LNCaP clone FGC (cell line): ENCODE results near the gene IPO4.

Experiments used
- DNase-seq: peaks from one replicate; pipeline ENCODE4 v3.0.0-alpha.2; 2011; ENCODE audit warnings: low read depth
- H3K4me3 ChIP-seq: 2 replicates; pipeline ENCODE4 v1.5.1; 2011; ENCODE audit warnings: mild to moderate bottlenecking, low read depth, low read length, control low read depth
- CTCF ChIP-seq: IDR thresholded peaks from 2 replicates; pipeline ENCODE4 v1.5.1; 2012; ENCODE audit warnings: mild to moderate bottlenecking; ENCODE audit not compliant: control insufficient read depth, insufficient read depth; ENCODE audit errors: extremely low read depth

The IPO4 gene

DNA sequence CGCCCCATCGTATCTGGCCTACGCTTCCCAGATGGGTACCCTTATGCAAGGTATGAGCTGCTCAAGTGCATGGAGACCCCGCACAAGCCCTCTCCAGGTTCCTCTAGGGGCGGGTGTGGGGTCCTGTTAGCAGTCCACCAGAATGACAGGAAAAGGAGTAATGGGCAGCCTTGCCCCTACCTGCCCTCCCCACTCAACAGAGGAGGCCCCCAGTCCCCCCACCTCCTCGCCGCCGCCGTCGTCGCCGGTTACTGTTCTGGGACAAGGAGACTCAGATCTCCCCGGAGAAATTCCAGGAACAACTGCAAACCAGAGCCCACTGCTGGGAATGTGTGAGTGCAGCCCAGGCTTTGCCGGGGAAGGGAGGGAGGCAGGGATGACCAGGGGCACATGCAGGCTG is 10.7 kb downstream of the IPO4 start:
- no peak for DNase-seq
- no peak overlapping the region for H3K4me3 ChIP-seq
- no peak for TF ChIP-seq CTCF

GRCh38 chr14:24177041-24177825 is 11.4 kb downstream of the IPO4 start:
- TF ChIP-seq CTCF = no peak
- DNase-seq = no peak
- H3K4me3 ChIP-seq = no peak overlapping the region

DNA sequence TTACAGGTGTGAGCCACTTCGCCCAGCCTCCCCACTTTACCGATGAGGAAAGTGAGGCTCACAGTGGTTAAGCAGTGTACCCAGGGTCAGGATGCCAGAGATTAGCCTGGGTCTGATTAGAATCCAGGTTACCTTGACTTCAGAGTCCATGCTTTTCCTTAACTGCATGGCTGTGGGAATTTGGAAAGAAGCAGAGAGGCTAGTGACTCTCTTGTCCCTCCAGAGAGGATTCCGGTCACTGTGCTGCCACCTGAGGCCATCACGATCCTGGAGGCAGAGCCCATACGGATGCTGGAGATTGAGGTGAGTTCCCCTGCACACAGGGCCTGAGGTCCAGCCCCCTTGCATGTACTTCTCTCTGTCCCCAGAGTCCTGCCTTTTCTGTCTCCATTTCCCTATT is 12.0 kb downstream of the IPO4 start:
- no peak overlapping the region for H3K4me3 ChIP-seq
- no peak for TF ChIP-seq CTCF
- no peak for DNase-seq

- H3K4me3 ChIP-seq = no peak overlapping the region
These were observed 15.7 kb downstream of the IPO4 start for GRCh38 chr14:24172871-24173281.

DNA sequence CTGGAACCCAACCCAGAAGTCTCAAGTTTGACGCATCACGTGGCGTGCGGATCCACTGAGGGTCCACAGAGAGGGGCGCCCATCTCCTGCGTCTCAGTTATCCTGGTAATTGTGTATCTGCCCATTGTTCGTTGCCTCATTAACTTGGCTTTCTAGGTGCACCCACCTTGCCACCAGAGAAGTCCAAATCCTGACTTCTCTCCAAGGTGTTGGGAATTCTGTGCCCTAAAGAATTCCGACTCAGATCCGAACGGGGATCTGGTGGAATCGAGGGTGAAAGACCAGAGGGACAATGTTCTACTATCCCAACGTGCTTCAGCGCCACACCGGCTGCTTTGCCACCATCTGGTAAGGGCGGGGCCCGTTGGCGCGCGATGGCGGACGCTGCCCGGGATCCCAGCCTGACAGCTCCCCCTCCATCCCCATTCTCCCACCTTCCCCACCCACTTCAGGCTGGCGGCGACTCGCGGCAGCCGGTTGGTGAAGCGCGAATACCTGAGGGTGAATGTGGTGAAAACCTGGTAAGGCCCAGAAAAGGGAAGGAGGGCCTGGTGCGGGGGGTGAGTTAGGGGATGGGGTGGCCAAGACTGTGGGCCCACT is 16.3 kb downstream of the IPO4 start:
- TF ChIP-seq CTCF = no peak
- H3K4me3 ChIP-seq = no peak overlapping the region
- no peak for DNase-seq

More at GRCh38 chr14:24172871-24173281, 15.7 kb downstream of the IPO4 start:
- no peak for TF ChIP-seq CTCF
- no peak for DNase-seq

- no peak within 1 kb of the TSS for H3K4me3 ChIP-seq
- TF ChIP-seq CTCF = no peak
- DNase-seq = no peak
These were observed 17.0 kb downstream of the IPO4 start, which contains the start of gene REC8 for GRCh38 chr14:24171422-24172260. Gene REC8 (plus strand): TSS chr14:24172080. CDS start chr14:24172553, 473 bp downstream.
